NT2/D1 (cell line): ENCODE results near the gene IL3RA.

Experiments used
- SUZ12 ChIP-seq: IDR thresholded peaks from 2 replicates; pipeline ENCODE4 v1.6.1; 2011; ENCODE audit not compliant: insufficient read length, insufficient read depth; ENCODE audit errors: extremely low read depth
- ZNF274 ChIP-seq: IDR thresholded peaks from 2 replicates; pipeline ENCODE4 v1.6.1; 2011; ENCODE audit warnings: mild to moderate bottlenecking, low read depth, low read length

- TF ChIP-seq ZNF274 (no peak), SUZ12 (no peak)
These were observed 49.9 kb downstream of the IL3RA start for GRCh38 chrX:1386338-1387127.
